Measurements from ENCODE around the gene NTRK1. TPM values are rescaled to one million over a fixed set of nuclear protein-coding genes. Genes with fewer than 3 reads are reported as not detected.

NTRK1 gene
- total RNA-seq, 2 experiments from 2014 or later = 3.4 to 4.0 TPM

GRCh38 chr1:156859523-156860112, 1.0 kb upstream of the NTRK1 start:
- no peaks in the 10 kb centered on the region for H3K9me3 Mint-ChIP-seq
- peaks cover 26% of the 10 kb centered on the region for H3K4me1 Mint-ChIP-seq
- DNase-seq = peak; percentile 24
- peaks cover 65% of the 10 kb centered on the region for H3K27me3 Mint-ChIP-seq
- H3K27ac Mint-ChIP-seq = no peak overlapping the region
- no peaks in the 10 kb centered on the region for H3K36me3 Mint-ChIP-seq
- H3K4me3 Mint-ChIP-seq = peak overlapping the region; percentile 19

GRCh38 chr1:156860113-156860627, 495 bp upstream of the NTRK1 start:
- Mint-ChIP-seq H3K36me3 (no peaks in the 10 kb centered on the region), H3K27ac (no peak overlapping the region), H3K4me1 (peaks cover 28% of the 10 kb centered on the region), H3K27me3 (peaks cover 70% of the 10 kb centered on the region), H3K9me3 (no peaks in the 10 kb centered on the region), H3K4me3 (peak overlapping the region; percentile 62)
- DNase-seq = peak; percentile 65

DNA sequence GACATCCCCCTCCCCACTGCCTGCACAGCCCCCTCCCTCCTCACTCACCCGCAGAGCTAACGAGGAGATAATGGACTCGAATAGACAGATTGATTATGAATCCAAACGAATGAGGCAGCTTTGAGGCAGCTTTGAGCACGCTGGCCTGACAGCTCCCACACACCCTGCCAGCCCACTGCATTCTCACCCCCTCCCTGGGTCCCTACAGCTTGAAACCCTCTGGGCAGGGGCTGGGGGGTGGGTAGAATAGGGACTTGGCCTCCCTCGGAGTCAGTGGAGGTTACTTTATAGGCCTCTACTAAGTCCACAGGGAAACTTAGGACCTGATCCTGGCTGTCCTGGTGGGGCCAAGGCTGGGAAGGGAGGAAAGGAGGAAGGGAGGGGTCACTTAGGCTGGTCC, 1.9 kb downstream of the NTRK1 start:
- Mint-ChIP-seq H3K4me1 (peaks cover 46% of the 10 kb centered on the region), H3K27me3 (peaks cover 78% of the 10 kb centered on the region), H3K36me3 (no peaks in the 10 kb centered on the region), H3K4me3 (peak overlapping the region; percentile 26), H3K27ac (no peak overlapping the region), H3K9me3 (no peaks in the 10 kb centered on the region)
- no peak for DNase-seq

DNA sequence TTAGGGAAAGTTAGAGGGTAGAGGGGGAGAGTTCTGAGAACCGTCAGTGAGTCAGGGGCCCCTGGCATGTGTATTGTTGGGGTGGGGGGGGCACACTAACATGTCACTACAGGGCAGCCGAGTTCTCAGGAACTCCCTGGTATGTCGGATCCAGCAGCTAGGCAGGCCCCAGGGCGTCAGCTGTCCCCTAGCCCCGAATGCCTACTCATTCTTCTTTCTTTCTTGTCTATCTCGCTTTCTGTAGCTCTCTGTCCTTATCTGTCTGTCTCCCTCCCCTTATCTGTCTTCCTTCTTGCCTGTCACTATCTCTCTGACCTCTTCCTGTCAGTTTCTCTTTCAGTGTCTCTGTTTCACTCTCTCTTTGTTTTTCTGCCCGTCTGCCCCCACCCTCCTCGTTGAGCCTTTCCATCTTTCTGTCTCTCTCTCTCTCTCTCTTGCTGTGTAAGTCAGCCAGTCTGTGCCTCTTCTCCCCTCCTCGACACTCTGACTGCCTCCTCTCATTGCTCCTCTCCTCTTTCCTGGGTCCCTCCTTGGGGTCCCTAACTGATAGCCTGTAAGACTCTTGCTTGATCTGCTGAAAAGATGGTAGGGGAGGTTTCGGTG, 2.4 kb downstream of the NTRK1 start:
- peaks cover 48% of the 10 kb centered on the region for H3K4me1 Mint-ChIP-seq
- no peaks in the 10 kb centered on the region for H3K36me3 Mint-ChIP-seq
- H3K4me3 Mint-ChIP-seq = peak overlapping the region; percentile 26
- peak overlapping the region; percentile 4 for H3K27ac Mint-ChIP-seq
- H3K27me3 Mint-ChIP-seq = peaks cover 72% of the 10 kb centered on the region
- DNase-seq = no peak
- H3K9me3 Mint-ChIP-seq = no peaks in the 10 kb centered on the region

DNA sequence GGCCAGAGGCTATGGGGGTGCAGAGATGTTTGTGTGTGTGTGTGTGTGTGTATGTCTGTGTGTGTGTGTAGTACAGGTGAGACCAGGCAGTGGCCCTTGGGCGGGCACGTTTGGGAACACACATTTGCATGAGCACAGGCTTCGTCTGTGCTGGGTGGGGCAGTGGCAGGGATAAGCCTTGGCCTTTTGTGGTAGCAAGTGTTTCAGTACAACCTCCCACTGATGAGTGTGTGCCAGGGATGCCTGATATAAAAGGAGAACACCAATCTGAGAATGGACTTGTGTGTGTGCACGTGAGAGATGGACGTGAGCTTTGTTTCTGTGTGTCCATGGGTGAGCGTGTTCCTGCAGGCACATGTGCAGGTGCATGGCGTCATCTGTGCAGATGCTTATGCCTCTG, 3.0 kb downstream of the NTRK1 start:
- no peak for DNase-seq
- Mint-ChIP-seq H3K27ac (no peak overlapping the region), H3K36me3 (no peaks in the 10 kb centered on the region), H3K4me3 (no peak overlapping the region), H3K27me3 (peaks cover 67% of the 10 kb centered on the region), H3K9me3 (no peaks in the 10 kb centered on the region), H3K4me1 (peaks cover 46% of the 10 kb centered on the region)

- peaks cover 45% of the 10 kb centered on the region for H3K4me1 Mint-ChIP-seq
Measured at GRCh38 chr1:156864796-156865195, 4.1 kb downstream of the NTRK1 start.

DNA sequence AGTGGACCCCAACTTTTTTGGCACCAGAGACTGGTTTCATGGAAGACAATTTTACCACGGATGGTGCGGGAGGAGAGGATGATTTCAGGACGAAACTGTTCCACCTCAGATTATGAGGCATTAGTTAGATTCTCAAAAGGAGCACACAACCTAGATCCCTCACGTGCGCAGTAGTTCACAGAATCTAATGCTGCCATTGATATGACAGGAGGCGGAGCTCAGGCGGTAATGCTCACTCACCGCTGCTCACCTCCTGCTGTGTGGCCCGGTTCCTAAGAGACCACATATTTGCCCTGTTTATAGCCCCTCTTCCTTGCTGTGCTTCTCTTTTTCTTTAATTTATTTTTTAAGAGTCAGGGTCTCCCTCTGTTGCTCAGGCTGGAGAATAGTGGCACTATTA, 4.6 kb downstream of the NTRK1 start:
- peaks cover 43% of the 10 kb centered on the region for H3K4me1 Mint-ChIP-seq
- peak overlapping the region; percentile 17 for H3K27ac Mint-ChIP-seq
- DNase-seq = no peak
- no peaks in the 10 kb centered on the region for H3K9me3 Mint-ChIP-seq
- peaks cover 52% of the 10 kb centered on the region for H3K27me3 Mint-ChIP-seq
- no peak overlapping the region for H3K4me3 Mint-ChIP-seq
- H3K36me3 Mint-ChIP-seq = no peaks in the 10 kb centered on the region

More at GRCh38 chr1:156864796-156865195, 4.1 kb downstream of the NTRK1 start:
- H3K4me3 Mint-ChIP-seq = no peak overlapping the region
- H3K27me3 Mint-ChIP-seq = peaks cover 57% of the 10 kb centered on the region
- no peaks in the 10 kb centered on the region for H3K36me3 Mint-ChIP-seq
- H3K27ac Mint-ChIP-seq = peak overlapping the region; percentile 17
- DNase-seq = no peak
- H3K9me3 Mint-ChIP-seq = no peaks in the 10 kb centered on the region

GRCh38 chr1:156865865-156866248, 5.2 kb downstream of the NTRK1 start:
- Mint-ChIP-seq H3K27me3 (peaks cover 50% of the 10 kb centered on the region), H3K9me3 (no peaks in the 10 kb centered on the region), H3K36me3 (no peaks in the 10 kb centered on the region), H3K4me1 (peaks cover 44% of the 10 kb centered on the region), H3K27ac (peak overlapping the region; percentile 34), H3K4me3 (peak overlapping the region; percentile 35)
- DNase-seq = no peak

DNA sequence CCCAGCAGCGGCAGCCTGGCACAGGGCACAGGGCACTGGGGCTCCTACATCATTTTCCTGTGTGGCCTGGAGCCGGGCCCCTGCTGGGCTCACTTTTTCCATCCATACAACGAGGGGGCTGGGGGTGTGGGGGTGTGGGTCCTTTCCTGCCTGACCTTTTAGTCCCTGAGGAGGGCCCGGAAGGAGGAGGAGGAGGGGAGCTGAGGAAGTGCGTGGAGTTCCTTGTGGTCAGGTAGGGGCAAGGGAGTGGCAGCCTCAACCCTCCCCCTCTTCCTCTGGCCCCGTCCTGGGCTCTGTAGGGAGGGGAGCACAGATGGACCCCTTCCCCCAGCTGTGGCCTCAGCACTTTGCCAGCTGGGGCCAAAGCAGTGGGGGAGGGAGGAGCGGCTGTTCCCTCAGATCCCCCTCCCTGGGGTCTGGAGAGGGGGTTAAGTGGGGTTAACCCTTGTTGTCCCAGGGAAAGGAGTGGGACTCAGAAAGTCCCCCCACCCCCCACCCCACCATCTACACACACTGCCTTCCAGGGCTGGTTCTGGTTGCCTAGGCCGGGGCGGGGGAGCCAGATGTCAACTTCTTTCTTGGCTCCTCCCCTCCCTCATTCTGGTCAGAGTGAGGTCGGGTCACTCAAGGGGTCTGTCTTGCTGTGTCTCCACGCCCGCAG, 5.7 kb downstream of the NTRK1 start:
- Mint-ChIP-seq H3K4me1 (peaks cover 45% of the 10 kb centered on the region), H3K9me3 (no peaks in the 10 kb centered on the region), H3K27me3 (peaks cover 46% of the 10 kb centered on the region), H3K4me3 (peak overlapping the region; percentile 35), H3K27ac (peak overlapping the region; percentile 34), H3K36me3 (no peaks in the 10 kb centered on the region)
- peak; percentile 40 for DNase-seq

GRCh38 chr1:156868341-156868740, 7.7 kb downstream of the NTRK1 start:
- H3K4me1 Mint-ChIP-seq = peaks cover 33% of the 10 kb centered on the region
- H3K9me3 Mint-ChIP-seq = no peaks in the 10 kb centered on the region
- no peak overlapping the region for H3K4me3 Mint-ChIP-seq
- peaks cover 27% of the 10 kb centered on the region for H3K27me3 Mint-ChIP-seq
- no peaks in the 10 kb centered on the region for H3K36me3 Mint-ChIP-seq
- no peak for DNase-seq
- no peak overlapping the region for H3K27ac Mint-ChIP-seq

GRCh38 chr1:156869455-156869854, 8.8 kb downstream of the NTRK1 start:
- Mint-ChIP-seq H3K36me3 (no peaks in the 10 kb centered on the region), H3K9me3 (no peaks in the 10 kb centered on the region), H3K4me3 (no peak overlapping the region), H3K27ac (no peak overlapping the region), H3K4me1 (peaks cover 26% of the 10 kb centered on the region), H3K27me3 (peaks cover 16% of the 10 kb centered on the region)
- DNase-seq = no peak

GRCh38 chr1:156873659-156874058, 13.0 kb downstream of the NTRK1 start:
- Mint-ChIP-seq H3K27me3 (peaks cover 3% of the 10 kb centered on the region), H3K4me1 (peaks cover 4% of the 10 kb centered on the region), H3K4me3 (no peak overlapping the region), H3K36me3 (no peaks in the 10 kb centered on the region), H3K9me3 (no peaks in the 10 kb centered on the region), H3K27ac (no peak overlapping the region)
- DNase-seq = no peak

- DNase-seq = no peak
- H3K4me1 Mint-ChIP-seq = peaks cover 4% of the 10 kb centered on the region
- H3K36me3 Mint-ChIP-seq = no peaks in the 10 kb centered on the region
- H3K27me3 Mint-ChIP-seq = peaks cover 3% of the 10 kb centered on the region
- H3K27ac Mint-ChIP-seq = no peak overlapping the region
- H3K4me3 Mint-ChIP-seq = no peak overlapping the region
- no peaks in the 10 kb centered on the region for H3K9me3 Mint-ChIP-seq
Measured at GRCh38 chr1:156874142-156874541, 13.5 kb downstream of the NTRK1 start.

DNA sequence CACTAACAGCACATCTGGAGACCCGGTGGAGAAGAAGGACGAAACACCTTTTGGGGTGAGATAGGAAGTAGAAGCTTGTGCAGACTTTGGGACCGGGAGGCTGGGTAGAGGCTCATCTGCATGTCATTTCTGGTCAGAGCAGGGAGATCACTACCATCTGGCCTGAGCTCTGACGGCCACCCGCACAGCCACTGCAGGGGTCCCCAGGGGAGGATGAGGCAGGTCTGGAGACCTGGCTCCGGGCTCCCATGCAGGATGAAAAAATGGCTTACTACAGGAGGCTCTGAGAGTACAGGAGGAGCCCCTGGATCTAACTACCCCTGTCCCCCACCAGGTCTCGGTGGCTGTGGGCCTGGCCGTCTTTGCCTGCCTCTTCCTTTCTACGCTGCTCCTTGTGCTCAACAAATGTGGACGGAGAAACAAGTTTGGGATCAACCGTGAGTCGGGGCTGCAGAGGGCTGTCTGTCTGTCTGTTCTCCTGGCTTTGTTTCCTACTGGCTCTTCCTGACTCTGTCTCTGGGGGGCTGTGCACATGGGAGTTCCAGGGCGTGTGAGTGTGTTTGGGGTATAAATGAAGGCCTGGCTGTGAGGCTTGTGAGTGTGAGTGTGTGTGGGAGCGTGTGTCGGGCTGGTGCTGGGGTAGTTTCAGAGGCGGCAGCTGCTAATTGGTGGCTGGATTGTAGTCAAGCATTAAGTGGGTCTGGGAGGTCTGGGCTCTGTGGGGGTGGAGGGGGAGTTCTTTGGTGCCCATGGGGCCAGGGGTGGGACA, 14.1 kb downstream of the NTRK1 start:
- H3K9me3 Mint-ChIP-seq = no peaks in the 10 kb centered on the region
- H3K36me3 Mint-ChIP-seq = no peaks in the 10 kb centered on the region
- DNase-seq = no peak
- H3K4me1 Mint-ChIP-seq = peaks cover 4% of the 10 kb centered on the region
- peaks cover 3% of the 10 kb centered on the region for H3K27me3 Mint-ChIP-seq
- no peak overlapping the region for H3K4me3 Mint-ChIP-seq
- no peak overlapping the region for H3K27ac Mint-ChIP-seq

DNA sequence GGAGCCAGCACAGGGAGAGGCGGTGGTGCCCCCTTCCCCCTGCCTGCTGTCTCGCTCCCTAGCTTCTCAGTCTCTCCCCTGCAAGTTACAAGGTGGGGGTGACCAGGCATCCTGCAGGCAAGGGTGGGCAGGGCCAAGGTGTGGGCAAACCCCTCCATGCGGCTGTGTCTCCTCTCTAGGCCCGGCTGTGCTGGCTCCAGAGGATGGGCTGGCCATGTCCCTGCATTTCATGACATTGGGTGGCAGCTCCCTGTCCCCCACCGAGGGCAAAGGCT, 14.6 kb downstream of the NTRK1 start:
- Mint-ChIP-seq H3K27me3 (peaks cover 3% of the 10 kb centered on the region), H3K4me3 (no peak overlapping the region), H3K9me3 (no peaks in the 10 kb centered on the region), H3K36me3 (no peaks in the 10 kb centered on the region), H3K4me1 (peaks cover 4% of the 10 kb centered on the region), H3K27ac (no peak overlapping the region)
- DNase-seq = no peak
